Trophoblast cell (in vitro differentiated cells and primary cell): Measurements from ENCODE around the gene NIPA2.

Experiments used
- DNase-seq, 2 donors: peaks; one replicate each; pipeline ENCODE4 v3.0.0-alpha.2; 2016
- H2AFZ ChIP-seq: 2 replicates; pipeline ENCODE4 v1.6.1; 2013; ENCODE audit warnings: low read length, moderate library complexity, mild to moderate bottlenecking; ENCODE audit not compliant: insufficient read depth, poor library complexity
- H2AK5ac ChIP-seq: 2 replicates; pipeline ENCODE4 v1.6.1; 2013; ENCODE audit warnings: mild to moderate bottlenecking, low read length
- H2BK120ac ChIP-seq: 2 replicates; pipeline ENCODE4 v1.6.1; 2013; ENCODE audit warnings: low read length, mild to moderate bottlenecking, moderate library complexity; ENCODE audit not compliant: insufficient read depth, poor library complexity
- H2BK12ac ChIP-seq: 2 replicates; pipeline ENCODE4 v1.6.1; 2013; ENCODE audit warnings: mild to moderate bottlenecking, low read length, moderate library complexity
- H2BK5ac ChIP-seq: 2 replicates; pipeline ENCODE4 v1.6.1; 2013; ENCODE audit warnings: low read length, low read depth, moderate library complexity, mild to moderate bottlenecking; ENCODE audit not compliant: poor library complexity
- H3K14ac ChIP-seq: 2 replicates; pipeline ENCODE4 v1.6.1; 2013; ENCODE audit warnings: mild to moderate bottlenecking, low read length
- H3K18ac ChIP-seq: 2 replicates; pipeline ENCODE4 v1.6.1; 2013; ENCODE audit warnings: mild to moderate bottlenecking, low read length
- H3K23ac ChIP-seq: 2 replicates; pipeline ENCODE4 v1.6.1; 2013; ENCODE audit warnings: low read length
- H3K27ac ChIP-seq: 2 replicates; pipeline ENCODE4 v1.5.1; 2013; ENCODE audit warnings: low read depth, mild to moderate bottlenecking, inconsistent platforms, low read length, moderate library complexity
- H3K27me3 ChIP-seq: 2 replicates; pipeline ENCODE4 v1.6.1; 2013; ENCODE audit warnings: inconsistent platforms, mild to moderate bottlenecking, low read length, moderate library complexity; ENCODE audit not compliant: insufficient read depth
- H3K36me3 ChIP-seq, 2 experiments: 1 replicate in 1 of 2; 2 replicates in 1 of 2; pipeline ENCODE4 v1.6.1; 2013; ENCODE audit warnings: low read length in 2 of 2, mild to moderate bottlenecking in 2 of 2, moderate library complexity in 1 of 2; ENCODE audit not compliant: insufficient read depth in 2 of 2, control insufficient read depth in 1 of 2
- H3K4ac ChIP-seq: 2 replicates; pipeline ENCODE4 v1.6.1; 2013; ENCODE audit warnings: low read depth, mild to moderate bottlenecking, low read length, moderate library complexity
- H3K4me1 ChIP-seq, 2 experiments: 1 replicate in 1 of 2; 2 replicates in 1 of 2; pipeline ENCODE4 v1.6.1; 2013; ENCODE audit warnings: low read length in 2 of 2, mild to moderate bottlenecking in 2 of 2, moderate library complexity in 1 of 2; ENCODE audit not compliant: insufficient read depth in 2 of 2, control insufficient read depth in 1 of 2
- H3K4me2 ChIP-seq: 2 replicates; pipeline ENCODE4 v1.6.1; 2013; ENCODE audit warnings: inconsistent platforms, mild to moderate bottlenecking, low read length, moderate library complexity
- H3K4me3 ChIP-seq: 2 replicates; pipeline ENCODE4 v1.5.1; 2013; ENCODE audit warnings: mild to moderate bottlenecking, low read depth, low read length, inconsistent platforms
- H3K79me1 ChIP-seq: one replicate; pipeline ENCODE4 v1.6.1; 2013; ENCODE audit warnings: low read length
- H3K79me2 ChIP-seq: 2 replicates; pipeline ENCODE4 v1.6.1; 2013; ENCODE audit warnings: low read length, mild to moderate bottlenecking; ENCODE audit not compliant: control insufficient read depth, insufficient read depth, poor library complexity
- H3K9ac ChIP-seq: 2 replicates; pipeline ENCODE4 v1.6.1; 2013; ENCODE audit warnings: mild to moderate bottlenecking, low read length
- H3K9me3 ChIP-seq: 2 replicates; pipeline ENCODE4 v1.6.1; 2013; ENCODE audit warnings: low read depth, mild to moderate bottlenecking, control low read depth, inconsistent platforms, low read length; ENCODE audit not compliant: insufficient read depth
- H4K12ac ChIP-seq: 2 replicates; pipeline ENCODE4 v1.6.1; 2013; ENCODE audit warnings: low read depth, mild to moderate bottlenecking, low read length, moderate library complexity
- H4K8ac ChIP-seq: 2 replicates; pipeline ENCODE4 v1.6.1; 2013; ENCODE audit warnings: low read depth, mild to moderate bottlenecking, low read length, moderate library complexity
- H4K91ac ChIP-seq: one replicate; pipeline ENCODE4 v1.6.1; 2013; ENCODE audit warnings: low read depth, mild to moderate bottlenecking, low read length, moderate library complexity
- WGBS: extraction: QIAGEN DNeasy Blood & Tissue Kit; methylation state at CpG from one replicate; pipeline ENCODE4 v1.1.7; 2013; ENCODE audit warnings: missing lambda C conversion rate; ENCODE audit not compliant: insufficient read length, insufficient coverage; ENCODE audit errors: extremely low coverage; 5-methylcytosine and 5-hydroxymethylcytosine counted together

Gene NIPA2

DNA sequence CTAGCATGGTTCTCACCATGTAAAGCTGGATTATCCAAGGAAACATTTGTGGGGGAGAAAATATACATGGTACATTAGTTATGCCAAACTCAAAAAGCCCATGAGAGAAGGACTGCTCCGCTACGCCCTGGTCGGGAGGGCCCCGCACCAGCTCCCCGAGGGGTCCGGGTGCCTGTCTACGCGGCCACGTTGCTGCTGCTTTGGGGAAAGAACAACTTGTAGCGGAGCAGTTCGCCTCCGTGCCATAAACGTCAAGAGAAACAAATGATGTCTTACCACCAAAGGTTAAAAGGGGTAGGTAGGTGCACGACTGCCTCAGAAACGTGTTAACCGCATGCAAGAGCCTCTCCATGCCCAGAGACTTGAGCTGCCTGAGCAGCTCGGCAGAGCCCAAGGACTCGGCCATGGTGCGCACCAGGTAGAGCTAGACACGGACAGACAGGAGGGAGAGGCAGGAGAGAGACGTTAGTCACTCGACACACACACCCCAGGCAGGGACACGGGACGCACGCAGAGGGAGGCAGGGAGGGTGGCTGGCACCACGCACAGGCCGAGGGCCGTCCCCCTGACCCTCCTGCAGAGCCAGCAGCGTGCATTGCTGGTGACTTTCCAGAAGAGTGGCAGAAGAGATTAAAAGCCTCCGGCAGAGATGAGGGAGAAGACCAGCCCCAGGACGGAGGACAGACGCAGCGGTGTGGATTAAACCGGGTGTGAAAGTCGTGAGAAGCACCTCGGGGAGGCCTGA, 78.3 kb downstream of the NIPA2 start:
- H4K12ac ChIP-seq, result no peak overlapping the region
- no peak overlapping the region for H2BK5ac ChIP-seq
- H2BK120ac ChIP-seq, result no peak overlapping the region
- H3K14ac ChIP-seq, result no peak overlapping the region
- DNase-seq, result no peak
- WGBS, result no CpG with 5 or more reads among the region's 36 CpGs
- H3K4me1 ChIP-seq, result no peaks in the 10 kb centered on the region
- no peak overlapping the region for H3K18ac ChIP-seq
- H3K79me2 ChIP-seq, result peaks cover 1% of the 10 kb centered on the region
- H3K27me3 ChIP-seq, result no peaks in the 10 kb centered on the region
- no peak overlapping the region for H2AFZ ChIP-seq
- peaks cover 49 to 55% of the 10 kb centered on the region in 2 experiments for H3K36me3 ChIP-seq
- H3K27ac ChIP-seq, result no peak overlapping the region
- no peak overlapping the region for H2BK12ac ChIP-seq
- H3K9me3 ChIP-seq, result peaks cover 2% of the 10 kb centered on the region
- no peak overlapping the region for H3K4ac ChIP-seq
- no peak overlapping the region for H3K4me2 ChIP-seq
- no peak overlapping the region for H4K8ac ChIP-seq
- no peak overlapping the region for H4K91ac ChIP-seq
- H3K9ac ChIP-seq, result no peak overlapping the region
- peaks cover 4% of the 10 kb centered on the region for H3K79me1 ChIP-seq
- no peak overlapping the region for H2AK5ac ChIP-seq
- H3K23ac ChIP-seq, result no peak overlapping the region
- H3K4me3 ChIP-seq, result no peak overlapping the region

DNA sequence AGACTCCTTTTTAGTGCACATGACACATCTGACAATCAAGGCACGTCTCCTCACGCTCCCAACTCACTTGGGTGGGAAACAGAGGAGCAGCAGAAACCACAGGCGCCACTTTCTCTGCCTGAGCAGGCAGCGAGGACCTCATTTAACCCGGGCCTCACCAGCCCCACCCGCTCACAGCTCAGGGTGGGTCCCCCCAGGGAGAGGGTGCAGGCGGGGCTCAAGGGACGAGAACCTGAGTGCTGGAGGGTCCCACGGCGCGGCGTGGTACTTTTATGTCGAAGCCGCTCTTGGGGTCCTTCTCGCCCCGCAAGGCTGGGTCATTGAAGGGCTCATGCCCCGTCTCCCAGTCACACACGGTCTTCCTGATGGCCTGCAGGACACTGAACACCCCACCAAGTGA, 79.1 kb downstream of the NIPA2 start:
- DNase-seq, result no peak
- Histone ChIP-seq H3K9me3 (peaks cover 2% of the 10 kb centered on the region), H2AK5ac (no peak overlapping the region), H3K4me3 (no peak overlapping the region), H3K27ac (no peak overlapping the region), H2BK12ac (no peak overlapping the region), H3K23ac (no peak overlapping the region), H3K27me3 (no peaks in the 10 kb centered on the region), H3K4ac (no peak overlapping the region), H3K18ac (peak overlapping the region; percentile 23), H3K9ac (no peak overlapping the region), H3K4me1 (no peaks in the 10 kb centered on the region), H4K8ac (no peak overlapping the region), H4K12ac (no peak overlapping the region), H2BK5ac (peak overlapping the region; percentile 42), H4K91ac (peak overlapping the region; percentile 31), H2BK120ac (no peak overlapping the region), H3K14ac (peak overlapping the region; percentile 13), H3K36me3 (peaks cover 46 to 49% of the 10 kb centered on the region in 2 experiments), H2AFZ (no peak overlapping the region), H3K79me2 (peaks cover 1% of the 10 kb centered on the region), H3K4me2 (no peak overlapping the region), H3K79me1 (peaks cover 4% of the 10 kb centered on the region)
- WGBS, result no CpG with 5 or more reads among the region's 18 CpGs
